GM21737 (cell line): ENCODE data around the gene VAT1L.

Experiments used
- ATAC-seq: cut with Tn5 transposase; IDR thresholded peaks from one replicate; pipeline ENCODE4 v1.9.1; 2021; ENCODE audit warnings: mild to moderate bottlenecking, moderate library complexity; ENCODE audit not compliant: unreplicated experiment

The VAT1L gene

GRCh38 chr16:77905374-77905920 lies 117.1 kb downstream of the VAT1L start:
- no peak for ATAC-seq

- no peak for ATAC-seq
Observed at GRCh38 chr16:77910021-77910420, 121.7 kb downstream of the VAT1L start.

- no peak for ATAC-seq
Observed at GRCh38 chr16:77912617-77913016, 124.3 kb downstream of the VAT1L start.

- no peak for ATAC-seq
Observed at GRCh38 chr16:77913738-77914253, 125.4 kb downstream of the VAT1L start.

- no peak for ATAC-seq
Observed at GRCh38 chr16:77916111-77916510, 127.7 kb downstream of the VAT1L start.

- no peak for ATAC-seq
Observed at GRCh38 chr16:77917971-77918370, 129.6 kb downstream of the VAT1L start.

- no peak for ATAC-seq
Observed at GRCh38 chr16:77918809-77919707, 130.7 kb downstream of the VAT1L start.

- ATAC-seq, result no peak
Observed at GRCh38 chr16:77919761-77920415, 131.5 kb downstream of the VAT1L start.

GRCh38 chr16:77920984-77921383 lies 132.6 kb downstream of the VAT1L start:
- no peak for ATAC-seq

- no peak for ATAC-seq
Observed at GRCh38 chr16:77922228-77922754, 133.9 kb downstream of the VAT1L start.

- no peak for ATAC-seq
Observed at GRCh38 chr16:77925531-77925930, 137.2 kb downstream of the VAT1L start.

GRCh38 chr16:77928096-77928495 lies 139.7 kb downstream of the VAT1L start:
- ATAC-seq, result no peak

- ATAC-seq, result no peak
Observed at GRCh38 chr16:77929004-77929403, 140.6 kb downstream of the VAT1L start.

- no peak for ATAC-seq
Observed at GRCh38 chr16:77931058-77931457, 142.7 kb downstream of the VAT1L start.

- ATAC-seq, result no peak
Observed at GRCh38 chr16:77937473-77938149, 149.2 kb downstream of the VAT1L start.

- no peak for ATAC-seq
Observed at GRCh38 chr16:77938913-77939312, 150.5 kb downstream of the VAT1L start.

- no peak for ATAC-seq
Observed at GRCh38 chr16:77939968-77940367, 151.6 kb downstream of the VAT1L start.

GRCh38 chr16:77943801-77944200 lies 155.4 kb downstream of the VAT1L start:
- ATAC-seq, result no peak

- ATAC-seq, result no peak
Observed at GRCh38 chr16:77944631-77945030, 156.3 kb downstream of the VAT1L start.

GRCh38 chr16:77945126-77945525 lies 156.8 kb downstream of the VAT1L start:
- ATAC-seq, result no peak

GRCh38 chr16:77946823-77947222 lies 158.5 kb downstream of the VAT1L start:
- no peak for ATAC-seq
